IMR-90 (cell line): ENCODE measurements around the gene AOX1.

ENCODE experiments used
- CTCF ChIP-seq: conservative IDR thresholded peaks from 2 replicates; pipeline ENCODE4 v1.5.1; 2012; ENCODE audit warnings: mild to moderate bottlenecking, low read depth, low read length, improper control_type of control experiment
- MAZ ChIP-seq: IDR thresholded peaks from 2 replicates; pipeline ENCODE4 v1.6.1; 2012; ENCODE audit warnings: low read depth, mild to moderate bottlenecking, low read length, improper control_type of control experiment, moderate library complexity, borderline replicate concordance
- RFX5 ChIP-seq: IDR thresholded peaks from 2 replicates; pipeline ENCODE4 v1.8.0; 2012; ENCODE audit warnings: low read depth, mild to moderate bottlenecking, low read length, moderate library complexity

GRCh38 chr2:200668478-200668877 lies 82.7 kb downstream of the AOX1 start:
- TF ChIP-seq CTCF (no peak), MAZ (no peak), RFX5 (no peak)
